ENCODE data around the gene LAMA3.

Gene LAMA3

DNA sequence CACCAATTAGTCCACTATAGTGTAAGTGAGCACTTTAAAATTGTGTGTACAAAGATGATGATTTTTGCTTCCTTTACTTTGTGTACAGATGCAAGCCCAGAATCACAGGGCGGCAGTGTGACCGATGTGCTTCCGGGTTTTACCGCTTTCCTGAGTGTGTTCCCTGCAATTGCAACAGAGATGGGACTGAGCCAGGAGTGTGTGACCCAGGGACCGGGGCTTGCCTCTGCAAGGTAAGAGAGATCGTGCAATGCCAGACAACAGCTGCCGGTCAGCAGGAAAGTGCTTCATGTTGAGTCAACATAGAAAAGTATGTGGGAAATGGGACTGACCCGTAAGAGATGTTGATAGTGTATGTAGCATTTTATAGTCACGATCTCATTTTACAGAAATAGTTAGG is 168.5 kb downstream of the LAMA3 start:
- DNase-seq = no peak

DNA sequence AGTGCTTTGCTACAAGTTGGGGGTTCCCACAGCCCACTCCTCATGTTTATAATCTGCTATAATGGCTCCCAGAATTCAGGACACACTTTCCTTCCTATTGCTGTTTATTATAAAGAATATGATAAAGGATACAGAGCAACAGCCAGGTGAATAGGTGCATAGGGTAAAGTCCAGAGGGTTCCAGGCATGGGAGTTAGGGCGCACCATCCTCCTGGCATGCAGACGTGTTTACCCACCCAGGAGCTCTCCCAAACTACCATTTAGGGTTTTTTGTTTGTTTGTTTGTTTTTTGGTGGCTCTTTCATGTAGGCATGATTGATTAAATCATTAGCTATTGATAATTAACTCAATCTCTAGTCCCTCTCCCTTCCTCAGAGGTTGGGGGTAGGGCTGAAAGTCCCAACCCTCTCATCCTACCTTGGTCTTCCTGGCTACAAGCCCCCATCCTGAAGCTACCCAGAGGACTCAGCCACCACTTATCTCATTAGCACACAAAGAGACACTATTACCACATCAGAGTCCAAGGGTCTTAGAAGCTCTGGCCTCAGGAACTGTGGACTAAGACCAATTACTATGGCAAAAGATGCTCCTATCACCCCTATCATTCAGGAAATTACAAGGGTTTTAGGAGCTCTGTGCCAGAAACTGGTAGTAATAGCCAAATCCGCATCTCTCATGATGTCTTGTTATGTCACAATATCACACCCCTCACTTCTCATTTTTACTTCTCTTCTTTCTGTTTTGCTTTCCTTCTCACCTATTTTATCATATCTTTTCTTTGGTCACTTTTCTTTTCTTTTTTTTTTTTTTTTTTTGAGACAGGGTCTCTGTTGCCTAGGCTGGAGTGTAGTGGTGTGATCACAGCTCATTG is 170.4 kb downstream of the LAMA3 start:
- no peak for DNase-seq

DNA sequence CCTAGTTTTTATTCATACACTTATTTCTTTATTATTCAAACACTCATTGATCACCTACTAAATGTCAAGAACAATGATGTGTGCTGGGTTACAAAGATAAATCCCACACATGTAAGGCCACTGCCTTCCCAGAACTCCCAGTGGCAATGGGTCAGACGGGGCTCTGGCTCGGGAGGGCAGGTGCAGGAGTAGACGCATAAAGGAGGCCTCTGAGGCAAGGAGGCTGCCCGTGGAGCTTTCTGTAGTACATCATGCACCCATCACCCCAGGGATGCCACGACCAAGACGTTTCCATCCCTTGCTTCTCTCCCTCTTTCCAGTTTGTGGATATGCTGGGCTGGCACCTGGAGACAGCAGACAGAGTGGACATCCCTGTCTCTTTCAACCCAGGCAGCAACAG is 172.1 kb downstream of the LAMA3 start:
- DNase-seq = no peak

DNA sequence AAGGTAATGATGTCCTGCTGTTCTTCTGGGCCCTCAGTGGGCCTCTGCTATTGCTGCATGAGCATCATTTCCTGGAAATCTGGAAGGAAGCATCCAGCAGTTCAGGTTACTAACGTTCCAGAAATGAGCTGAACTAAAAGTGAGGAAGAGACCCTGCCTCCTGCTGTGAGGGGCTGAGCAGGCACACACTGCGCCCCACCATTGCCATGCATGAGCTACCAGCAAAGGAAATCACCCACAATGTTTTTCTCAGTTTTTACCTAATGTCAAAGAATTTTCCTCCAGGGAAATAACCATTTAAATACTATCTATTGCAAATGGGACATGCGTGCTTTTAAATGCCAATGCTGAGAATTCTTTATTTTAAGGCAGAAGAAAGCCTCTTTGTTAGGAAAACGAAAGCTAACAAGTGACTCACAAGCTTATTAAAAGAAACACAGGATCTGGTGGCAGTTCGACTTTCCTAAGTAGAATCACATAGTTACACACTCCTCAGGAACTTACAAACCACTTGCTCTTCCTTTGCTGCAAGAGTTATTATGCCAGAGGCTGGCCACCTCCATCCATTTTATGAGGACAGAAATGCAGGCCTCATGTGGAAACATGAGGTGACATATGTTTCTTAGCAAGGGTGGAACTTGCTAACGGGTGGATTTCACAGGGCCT is 172.7 kb downstream of the LAMA3 start:
- DNase-seq = peak; percentile 74

DNA sequence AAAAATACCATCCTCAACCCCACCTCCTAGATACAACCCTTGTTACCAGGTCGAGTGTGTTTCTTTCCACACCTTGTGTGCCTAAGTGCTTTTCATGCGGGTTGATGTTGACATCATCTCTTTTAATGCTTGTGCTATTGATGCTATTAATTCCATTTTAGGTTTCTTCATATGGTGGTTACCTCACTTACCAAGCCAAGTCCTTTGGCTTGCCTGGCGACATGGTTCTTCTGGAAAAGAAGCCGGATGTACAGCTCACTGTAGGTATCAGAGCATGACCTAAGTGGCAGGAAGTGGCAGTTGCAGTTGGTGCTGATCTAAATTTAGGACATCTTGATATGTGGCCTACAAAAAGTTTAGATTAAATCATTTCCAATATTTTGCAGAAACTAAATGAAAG is 175.4 kb downstream of the LAMA3 start:
- DNase-seq = no peak

DNA sequence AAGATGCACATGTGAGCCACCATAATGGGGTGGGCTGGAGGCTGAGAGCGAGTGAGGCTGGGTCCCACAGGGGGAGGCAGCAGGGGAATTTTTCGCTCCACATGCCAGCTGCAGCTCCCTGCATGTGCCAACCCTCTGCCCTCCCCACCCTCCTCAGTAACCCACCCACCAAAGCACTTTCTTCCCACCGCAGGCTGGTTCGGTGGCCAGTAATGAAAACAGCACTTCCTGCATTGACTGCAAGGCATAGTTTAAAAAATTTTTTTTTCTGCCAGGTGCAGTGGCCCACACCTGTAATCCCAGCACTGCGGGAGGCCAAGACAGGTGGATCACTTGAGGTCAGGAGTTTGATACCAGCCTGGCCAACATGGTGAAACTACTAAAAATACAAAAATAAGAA is 177.8 kb downstream of the LAMA3 start:
- DNase-seq = no peak

DNA sequence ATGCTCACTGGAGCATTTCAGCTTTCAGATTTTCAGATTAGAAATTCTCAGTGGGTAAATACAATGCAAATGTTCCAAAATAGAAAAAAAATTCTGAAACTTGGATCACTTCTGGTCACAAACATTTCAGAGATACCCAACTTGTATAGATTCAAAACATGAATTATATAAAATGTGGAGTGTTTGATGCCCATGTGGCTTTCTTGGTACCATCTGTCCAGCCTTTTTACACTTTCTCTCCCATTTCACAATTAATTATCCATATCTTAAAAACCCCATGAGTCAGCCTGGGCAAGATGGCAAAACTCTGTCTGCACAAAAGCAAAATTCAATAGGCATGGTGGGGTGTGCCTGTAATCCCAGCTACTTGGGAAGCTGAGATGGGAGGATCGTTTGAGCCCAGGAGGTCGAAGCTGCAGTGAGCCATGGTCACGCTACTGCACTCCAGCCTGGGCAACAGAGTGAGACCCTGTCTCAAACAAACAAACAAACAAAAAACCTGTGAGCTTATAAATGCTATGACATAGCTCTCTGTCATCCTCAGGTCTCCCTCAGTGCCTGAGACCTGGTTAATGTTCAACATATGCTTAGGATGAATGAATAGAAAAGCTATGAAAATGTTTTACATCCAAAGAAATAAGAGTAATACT is 179.0 kb downstream of the LAMA3 start:
- no peak for DNase-seq

DNA sequence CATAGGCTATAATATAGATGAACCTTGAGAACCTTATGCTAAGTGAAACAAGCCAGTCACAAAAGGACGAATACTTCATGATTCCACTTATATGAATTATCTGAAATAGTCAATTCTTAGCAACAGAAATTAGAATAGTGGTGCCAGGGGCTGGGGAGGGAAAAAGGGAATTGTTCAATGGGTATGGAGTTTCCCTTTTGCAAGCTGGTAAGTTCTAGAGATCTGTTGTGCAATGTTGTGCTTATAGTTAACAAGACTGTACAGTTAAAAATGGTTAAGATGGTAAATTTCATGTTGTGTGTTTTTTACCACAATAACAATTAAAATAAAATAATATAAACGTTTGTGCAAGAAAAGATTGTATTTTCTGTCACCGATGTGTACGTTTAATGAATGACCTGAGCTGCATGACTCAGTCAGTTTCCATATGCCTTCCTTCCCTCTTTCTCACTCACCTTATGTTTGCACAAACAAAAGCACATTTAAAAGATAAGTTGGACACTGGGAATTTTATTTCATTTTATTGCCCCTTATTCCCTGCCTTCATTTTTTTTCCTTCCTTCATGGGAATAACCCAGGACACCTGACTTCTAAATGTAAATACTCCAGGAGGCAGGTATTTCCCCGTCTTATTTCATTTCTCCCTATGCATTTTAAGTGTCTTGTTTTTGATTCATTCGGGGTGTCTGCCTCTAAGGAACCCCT is 181.6 kb downstream of the LAMA3 start:
- no peak for DNase-seq

DNA sequence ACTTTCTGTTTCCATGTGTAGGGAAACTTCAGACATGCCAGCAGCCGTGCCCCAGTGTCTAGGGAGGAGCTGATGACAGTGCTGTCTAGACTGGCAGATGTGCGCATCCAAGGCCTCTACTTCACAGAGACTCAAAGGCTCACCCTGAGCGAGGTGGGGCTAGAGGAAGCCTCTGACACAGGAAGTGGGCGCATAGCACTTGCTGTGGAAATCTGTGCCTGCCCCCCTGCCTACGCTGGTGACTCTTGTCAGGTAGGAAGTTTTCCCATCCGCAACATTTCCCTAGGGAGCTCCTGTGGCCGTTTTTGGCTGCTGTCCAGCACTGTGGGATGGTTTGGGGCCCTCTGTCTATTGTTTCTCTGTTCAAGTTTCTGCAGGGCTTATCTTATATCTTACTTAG is 182.2 kb downstream of the LAMA3 start:
- DNase-seq = peak; percentile 60

DNA sequence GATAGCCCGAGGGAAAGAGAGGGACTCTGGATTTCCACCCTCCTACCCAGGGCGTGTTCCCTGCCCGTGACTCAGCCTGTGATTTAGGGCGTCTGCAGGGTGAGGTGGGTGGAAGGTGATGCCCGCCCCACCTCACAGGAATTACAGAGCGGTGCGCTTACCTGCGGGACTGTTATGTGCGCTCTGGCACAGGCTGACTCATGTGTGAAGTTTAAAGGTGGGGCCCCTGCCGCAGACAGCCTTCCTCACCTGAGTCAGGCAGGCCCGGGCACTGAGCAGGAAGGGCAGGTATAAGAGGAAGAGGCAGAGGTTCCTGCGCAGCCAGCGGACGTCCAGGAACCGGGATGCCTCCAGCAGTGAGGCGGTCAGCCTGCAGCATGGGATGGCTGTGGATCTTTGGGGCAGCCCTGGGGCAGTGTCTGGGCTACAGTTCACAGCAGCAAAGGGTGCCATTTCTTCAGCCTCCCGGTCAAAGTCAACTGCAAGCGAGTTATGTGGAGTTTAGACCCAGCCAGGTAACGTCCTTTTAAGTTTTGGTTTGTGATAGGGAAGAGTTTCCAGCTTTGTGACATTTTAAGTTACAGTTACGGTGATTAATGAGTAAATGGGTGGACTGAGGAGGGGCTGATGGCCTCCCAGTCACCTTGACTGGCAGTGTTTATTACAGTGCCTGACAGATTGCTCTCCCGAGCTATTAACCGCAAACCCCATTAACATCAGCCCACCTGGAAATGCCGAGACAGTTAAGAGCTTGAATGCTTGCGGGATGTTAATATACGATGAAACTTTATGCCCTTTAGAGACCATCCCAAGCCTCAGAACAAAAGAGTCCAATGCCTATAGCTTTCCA is 183.7 kb downstream of the LAMA3 start:
- peak; percentile 83 for DNase-seq

DNA sequence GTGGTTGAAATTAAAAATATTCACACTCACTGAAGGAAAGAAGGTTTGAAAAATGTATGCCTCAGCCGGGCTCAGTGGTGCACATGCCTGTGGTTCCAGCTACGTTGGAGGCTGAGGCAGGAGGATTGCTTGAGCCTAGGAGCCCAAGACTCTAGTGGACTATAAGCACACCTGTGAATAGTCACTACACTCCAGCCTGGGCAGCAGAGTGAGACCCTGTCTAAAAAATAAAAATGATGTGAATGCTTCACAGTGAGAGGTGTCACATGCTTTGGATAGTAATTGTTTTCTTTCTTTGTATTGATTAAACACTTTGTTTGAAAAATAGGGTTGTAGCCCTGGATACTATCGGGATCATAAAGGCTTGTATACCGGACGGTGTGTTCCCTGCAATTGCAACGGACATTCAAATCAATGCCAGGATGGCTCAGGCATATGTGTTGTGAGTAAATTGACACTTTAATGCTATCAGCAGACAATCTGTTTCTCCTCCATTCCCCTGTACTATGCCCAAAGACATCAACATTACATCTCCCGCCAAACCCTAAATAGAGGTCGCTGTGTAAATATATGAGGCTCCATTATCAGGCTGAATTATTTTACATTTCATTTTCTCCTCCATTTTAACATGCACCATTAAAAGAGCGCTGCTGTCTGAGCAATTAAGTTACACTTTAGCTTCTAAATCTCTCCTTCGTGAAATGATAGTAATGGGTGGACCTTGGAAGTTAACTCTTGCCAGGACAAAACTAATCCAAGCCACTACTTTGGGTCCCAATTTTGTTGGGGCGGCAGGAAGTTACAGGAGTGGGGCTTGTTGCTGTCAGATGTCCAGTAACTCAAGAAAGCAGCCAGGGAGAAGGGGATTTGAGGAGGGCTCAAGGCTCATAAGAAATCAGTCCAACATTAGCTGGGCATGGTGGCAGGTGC is 187.0 kb downstream of the LAMA3 start:
- no peak for DNase-seq

DNA sequence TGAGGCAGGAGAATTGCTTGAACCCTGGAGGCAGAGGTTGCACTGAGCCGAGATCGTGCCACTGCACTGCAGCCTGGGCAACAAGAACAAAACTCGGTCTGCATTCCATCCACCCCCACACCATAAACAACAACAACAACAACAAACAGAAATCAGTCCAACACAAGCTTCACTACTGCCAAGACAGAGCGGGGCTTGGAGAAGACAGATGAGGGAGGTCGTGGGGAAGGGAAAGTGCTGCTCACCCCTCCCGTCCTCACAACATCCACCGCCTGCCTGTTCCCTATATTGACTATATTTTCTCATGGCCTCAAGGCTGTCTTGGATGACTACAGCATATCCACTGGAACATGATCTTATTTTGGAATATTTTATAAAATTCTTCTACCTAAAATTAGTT is 187.7 kb downstream of the LAMA3 start:
- no peak for DNase-seq

DNA sequence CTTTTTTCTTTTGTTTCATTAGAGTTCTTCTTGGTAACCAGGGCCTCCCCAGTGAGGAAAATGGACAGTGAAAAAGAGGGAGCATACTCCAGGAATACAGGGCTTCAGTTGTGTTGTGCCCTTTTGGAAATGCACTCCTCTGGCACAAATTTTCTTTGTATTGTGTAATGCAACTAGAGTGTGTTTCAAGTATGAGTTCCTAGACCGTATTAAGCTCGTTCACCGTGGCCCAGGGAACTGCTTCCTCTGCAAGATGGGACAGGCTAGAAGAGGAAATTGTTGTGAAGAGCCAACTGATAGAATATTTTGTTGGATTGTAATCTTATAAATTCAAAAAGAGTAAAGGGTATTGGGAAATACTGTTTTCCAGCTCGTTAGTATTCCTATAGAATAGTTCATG is 188.1 kb downstream of the LAMA3 start:
- no peak for DNase-seq

DNA sequence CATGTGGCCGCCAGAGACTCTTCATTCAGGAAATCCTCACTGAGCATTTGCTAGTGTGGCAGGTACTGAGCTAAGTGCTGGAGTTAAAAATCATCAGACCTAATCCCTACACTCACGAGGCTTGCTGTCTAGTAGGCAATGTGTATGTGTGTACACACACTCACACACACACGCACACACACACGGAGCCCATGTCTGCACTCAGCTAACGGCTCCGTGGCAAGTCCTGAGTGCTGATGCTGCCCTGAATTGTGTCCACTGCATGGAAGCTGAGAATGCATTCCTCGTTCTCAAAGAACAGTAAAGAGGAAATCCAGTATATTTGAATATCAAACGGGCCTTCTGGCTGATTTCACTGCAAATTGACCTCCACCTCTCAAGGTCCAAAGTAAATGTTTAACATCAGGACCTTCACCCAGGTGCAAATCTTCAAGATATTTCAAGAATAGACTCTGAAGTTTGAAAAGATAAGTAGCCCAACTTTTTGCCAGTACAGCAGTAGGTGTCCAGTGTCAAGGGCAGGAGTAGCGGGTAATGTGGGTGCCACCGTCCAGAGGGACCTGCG is 189.2 kb downstream of the LAMA3 start:
- DNase-seq = no peak

DNA sequence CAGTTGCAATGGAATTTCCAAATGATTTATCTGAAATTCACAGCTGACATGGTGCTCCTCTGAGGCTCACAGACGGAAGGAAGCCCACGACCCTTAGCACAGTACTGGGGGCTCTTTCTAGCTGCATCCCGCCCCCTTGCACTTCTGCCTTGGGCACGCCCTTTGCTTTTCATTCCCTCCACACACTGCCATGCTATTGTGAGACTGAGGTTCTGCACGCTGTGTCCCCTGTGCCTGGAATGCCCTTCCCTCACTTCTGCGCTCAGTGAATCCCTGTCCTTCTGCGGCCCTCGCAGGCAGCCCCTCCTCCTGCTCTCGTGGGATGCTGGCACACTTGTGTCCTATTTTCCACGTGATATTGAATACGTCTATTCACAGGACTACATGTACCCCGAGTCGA is 189.9 kb downstream of the LAMA3 start:
- DNase-seq = no peak

DNA sequence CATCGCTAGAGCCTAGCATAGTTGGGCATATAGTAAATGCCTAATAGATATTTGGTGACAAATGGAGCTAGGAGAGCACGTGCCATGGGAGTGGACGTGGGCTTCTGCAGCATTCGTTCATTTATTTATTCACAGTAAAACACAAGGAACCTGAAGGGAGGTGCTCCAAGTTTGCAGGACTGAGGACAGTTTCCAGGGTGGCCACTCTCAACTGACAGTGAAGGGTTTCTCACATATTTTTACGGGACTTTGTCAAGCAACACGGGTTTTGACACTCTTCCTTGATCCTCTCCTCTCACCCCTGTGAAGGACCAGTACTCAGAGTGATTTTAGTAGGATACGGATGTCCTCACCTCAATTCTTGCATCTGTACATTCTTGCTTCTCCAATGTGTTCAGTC is 190.3 kb downstream of the LAMA3 start:
- DNase-seq = no peak

DNA sequence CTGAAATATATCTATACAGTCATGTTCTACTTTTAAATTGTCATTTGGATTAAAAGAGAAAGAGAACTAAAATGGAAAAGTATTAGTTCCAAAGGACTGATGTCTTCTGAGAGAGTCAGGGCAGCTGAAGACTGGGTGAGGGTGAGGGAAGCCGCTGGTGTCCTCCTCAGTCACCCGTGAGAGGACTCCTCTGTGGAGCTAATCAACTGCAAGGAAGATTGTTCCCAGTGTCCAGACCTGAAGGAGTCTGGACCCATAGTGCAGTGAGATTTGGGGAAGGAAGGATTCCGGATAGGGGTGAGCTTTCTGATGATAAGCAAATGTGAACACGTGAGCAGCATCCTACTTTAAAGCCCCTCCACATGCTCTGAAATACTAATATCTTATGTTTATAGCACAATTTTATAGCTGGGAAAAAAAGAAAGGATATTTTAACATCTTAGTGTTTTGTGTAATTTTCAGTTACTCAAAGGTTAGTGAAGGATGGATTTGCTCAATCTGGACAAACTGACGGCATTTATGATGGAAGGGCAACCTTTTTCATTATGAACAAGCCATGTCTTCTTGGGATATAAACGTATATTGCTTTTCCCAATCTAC is 190.8 kb downstream of the LAMA3 start:
- DNase-seq = no peak

DNA sequence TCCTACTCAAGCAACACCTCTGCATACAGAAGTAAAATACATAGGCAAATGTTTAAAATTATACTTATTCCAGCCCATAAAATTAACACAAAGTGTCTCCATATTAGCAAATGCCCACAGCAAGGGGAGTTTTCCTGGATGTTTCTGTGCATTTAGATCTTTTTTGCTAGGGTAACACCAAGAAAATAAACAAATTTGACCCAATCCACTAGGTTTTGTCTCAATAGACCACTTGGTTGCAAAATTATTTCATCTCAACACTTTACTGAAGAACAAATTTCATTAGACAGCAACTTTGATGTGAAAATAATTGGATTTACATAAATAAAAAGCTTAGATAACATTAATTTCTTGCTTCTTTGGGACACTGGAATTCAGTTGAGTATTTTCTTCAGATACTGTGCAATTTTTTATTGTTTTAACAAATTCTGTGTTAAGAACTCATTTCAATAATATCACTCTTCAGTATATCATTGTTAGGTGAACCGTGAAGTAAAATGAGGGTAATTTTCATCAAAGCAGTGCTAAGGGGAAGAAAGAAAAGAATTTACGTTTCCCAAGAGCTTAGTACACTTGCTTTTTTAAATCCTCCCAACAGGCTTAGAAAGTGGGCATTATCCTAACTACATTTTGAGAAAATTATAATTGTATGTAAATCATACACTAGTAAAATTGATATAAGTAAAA is 191.8 kb downstream of the LAMA3 start:
- no peak for DNase-seq

DNA sequence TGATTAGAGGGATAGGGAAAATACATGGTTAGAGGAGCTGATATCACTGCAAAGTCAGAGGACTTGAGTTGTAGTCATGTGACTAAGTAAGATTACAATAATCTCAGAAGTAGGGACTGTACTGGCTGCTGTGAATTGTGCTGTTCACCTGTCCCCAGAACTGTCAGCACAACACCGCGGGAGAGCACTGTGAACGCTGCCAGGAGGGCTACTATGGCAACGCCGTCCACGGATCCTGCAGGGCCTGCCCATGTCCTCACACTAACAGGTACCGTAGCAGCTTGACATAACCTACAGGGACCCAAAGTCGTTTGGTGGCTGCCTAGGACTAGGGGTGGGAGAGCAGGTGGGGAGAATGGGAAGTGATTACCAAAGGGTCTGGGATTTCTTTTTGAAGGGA is 192.5 kb downstream of the LAMA3 start:
- DNase-seq = no peak
